GM21737 (cell line): ENCODE data around the gene GAS1.

Source experiments
- ATAC-seq: cut with Tn5 transposase; IDR thresholded peaks from one replicate; pipeline ENCODE4 v1.9.1; 2021; ENCODE audit warnings: mild to moderate bottlenecking, moderate library complexity; ENCODE audit not compliant: unreplicated experiment

GAS1 gene, protein sequence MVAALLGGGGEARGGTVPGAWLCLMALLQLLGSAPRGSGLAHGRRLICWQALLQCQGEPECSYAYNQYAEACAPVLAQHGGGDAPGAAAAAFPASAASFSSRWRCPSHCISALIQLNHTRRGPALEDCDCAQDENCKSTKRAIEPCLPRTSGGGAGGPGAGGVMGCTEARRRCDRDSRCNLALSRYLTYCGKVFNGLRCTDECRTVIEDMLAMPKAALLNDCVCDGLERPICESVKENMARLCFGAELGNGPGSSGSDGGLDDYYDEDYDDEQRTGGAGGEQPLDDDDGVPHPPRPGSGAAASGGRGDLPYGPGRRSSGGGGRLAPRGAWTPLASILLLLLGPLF

DNA sequence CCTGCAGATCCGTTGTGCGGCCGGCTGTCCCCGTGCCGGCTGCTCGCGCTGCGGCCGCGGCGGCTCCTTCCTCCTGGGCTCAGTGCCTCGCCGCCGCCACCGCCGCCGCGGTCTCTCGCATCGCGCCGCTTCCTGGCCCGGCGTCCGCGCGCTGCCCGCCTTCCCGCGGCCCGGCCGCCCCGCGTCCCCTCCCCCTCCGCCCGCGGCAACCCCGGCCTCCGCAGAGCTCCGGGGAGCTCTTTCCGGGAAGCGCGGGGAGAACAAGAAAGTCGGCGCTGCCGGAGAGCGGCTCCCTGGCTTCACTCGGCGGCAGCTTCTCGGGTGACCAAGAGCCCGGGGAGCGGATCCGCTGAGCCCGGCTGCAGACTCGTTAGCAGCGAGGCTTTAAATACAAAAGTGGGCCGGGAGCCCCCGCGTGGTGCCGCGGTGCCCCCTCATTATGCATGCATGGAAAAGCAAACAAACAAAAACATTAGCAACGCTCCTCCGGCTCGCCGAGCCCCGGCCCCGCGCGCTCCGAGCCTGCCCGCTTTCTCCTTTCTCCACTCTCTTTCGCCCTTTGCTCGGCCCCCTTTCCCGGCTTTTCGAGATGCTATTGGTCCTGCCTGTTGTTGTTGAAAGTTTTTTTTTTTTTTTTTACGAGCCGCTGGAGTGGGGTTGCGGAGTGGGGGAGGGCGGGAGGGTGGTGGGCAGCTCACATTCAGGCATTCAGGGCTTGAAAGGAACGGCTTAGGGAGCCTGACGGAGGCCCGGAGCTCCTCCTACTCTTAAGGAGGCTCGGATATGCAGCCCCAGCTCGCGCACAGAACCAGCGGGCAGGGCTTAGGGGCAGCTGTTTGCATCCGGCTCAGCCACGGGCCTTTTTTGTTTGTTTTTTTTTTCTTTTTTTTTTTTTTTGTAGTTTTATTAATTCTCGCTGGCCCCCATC lies at the start of gene GAS1:
GAS1 (minus strand) TSS at position 361 of the 928 bp plus-strand sequence. CDS start 727 bp downstream, outside the sequence.
- peak; percentile 41 for ATAC-seq

DNA sequence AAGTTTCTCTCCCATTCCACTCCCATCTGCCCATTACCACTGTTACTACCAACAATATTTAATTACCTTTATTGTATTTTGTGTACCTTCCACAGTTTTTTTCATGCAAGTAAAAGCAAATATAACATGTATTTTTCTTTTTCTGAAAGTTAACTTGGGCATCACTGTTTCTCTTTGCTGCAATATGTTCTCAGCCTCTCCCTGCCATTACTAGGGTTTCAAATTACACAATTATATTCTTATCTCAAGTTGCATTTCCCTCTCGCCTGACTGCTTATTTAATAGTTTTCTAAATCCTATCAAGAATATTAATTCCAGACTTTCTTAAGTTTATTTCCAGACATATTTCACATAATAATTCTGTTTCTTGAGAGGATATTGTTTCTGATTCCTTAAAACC lies 46.9 kb upstream of the GAS1 start:
- ATAC-seq: no peak

DNA sequence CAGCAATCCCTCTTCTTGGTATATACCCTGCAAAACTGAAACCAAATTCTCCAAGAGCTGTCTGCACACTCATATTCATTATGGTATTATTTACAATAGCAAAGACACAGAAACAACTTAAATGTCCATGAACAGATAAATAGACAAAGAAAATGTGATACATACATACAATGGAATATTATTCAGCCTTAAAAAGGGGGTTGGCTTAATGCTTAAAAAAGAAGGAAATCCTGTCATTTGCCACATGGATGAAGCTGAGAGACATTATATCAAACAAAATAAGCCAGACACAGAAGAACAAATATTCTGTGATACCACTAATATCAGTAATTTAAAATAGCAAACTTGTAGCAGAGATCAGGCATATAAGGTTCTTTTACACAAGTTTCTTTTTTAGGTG lies 46.5 kb upstream of the GAS1 start:
- ATAC-seq: no peak

DNA sequence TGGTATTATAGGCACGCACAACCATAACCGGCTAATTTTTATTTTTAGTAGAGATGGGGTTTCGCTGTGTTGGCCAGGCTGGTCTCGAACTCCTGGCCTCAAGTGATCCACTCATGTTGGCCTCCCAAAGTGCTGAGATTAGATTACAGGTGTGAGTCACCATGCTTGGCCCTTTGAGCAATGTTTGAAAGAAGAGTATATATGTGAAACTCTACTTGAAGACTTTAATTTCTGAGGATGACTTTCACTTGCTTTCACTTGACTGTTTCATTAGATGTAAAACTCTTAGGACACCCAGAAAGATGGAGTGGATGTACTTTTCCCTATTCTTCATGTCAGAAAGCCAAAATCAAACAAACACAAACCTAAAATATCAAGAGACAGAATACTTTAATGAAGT lies 43.8 kb upstream of the GAS1 start:
- ATAC-seq: no peak

DNA sequence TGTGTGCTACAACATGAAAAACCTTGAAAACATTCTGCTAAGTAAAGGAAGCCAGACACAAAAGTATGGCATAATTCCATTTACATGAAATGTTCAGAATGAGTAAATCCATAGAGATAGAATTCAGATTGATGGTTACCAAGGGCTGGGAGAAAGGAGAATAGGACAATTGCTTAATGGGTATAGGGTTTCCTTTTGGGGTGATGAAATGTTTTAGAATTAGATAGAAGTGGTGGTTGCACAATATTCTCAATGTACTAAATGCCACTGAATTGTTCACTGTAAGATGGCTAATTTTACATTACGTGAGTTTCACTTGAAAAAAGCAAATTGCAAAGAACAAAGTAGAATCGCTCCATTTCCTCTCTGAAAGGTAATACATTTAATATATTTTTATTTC lies 43.0 kb upstream of the GAS1 start:
- ATAC-seq: no peak

DNA sequence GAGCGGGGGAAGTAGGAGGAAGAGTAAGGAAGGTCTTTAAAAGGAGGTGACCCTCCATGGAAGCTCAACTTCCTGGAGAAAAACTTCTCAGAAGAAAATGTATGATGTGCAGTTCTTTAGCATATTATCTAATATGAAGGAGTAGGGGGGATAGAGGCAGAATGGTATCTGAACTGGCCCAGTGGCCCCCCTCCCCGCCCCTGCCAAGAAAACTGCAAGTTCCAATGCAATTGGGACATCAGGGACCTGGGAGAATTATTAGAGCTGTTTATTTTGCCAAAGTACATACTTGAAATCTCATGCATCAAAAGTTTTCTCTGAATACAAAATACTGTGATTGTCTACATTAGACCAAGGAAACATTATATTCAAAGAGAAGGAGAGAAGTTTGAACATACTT lies 40.6 kb upstream of the GAS1 start:
- no peak for ATAC-seq

DNA sequence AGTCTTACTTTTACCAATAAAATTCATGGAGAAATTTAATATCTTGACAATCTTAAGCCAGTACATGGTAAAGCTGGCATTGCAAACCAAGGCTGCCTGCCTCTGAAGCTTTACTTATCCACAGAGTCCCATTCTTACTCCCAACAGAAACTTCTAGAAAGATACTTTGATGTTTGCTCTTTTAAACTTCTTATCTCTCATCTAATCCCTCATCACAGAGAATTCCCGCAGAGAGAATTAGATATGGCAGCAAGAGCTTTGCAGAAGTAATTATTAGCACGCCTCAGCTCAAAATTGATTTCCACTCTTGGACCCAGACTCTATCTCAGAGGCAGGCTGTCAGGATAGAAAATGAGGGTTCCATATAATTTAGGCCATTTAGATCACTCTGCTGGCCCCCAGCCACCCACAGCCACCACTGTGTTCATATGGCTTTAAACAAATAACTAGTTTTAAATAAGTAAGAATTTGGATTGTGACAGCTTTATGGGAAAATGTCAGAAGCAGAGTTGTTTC lies 37.9 kb upstream of the GAS1 start:
- no peak for ATAC-seq

DNA sequence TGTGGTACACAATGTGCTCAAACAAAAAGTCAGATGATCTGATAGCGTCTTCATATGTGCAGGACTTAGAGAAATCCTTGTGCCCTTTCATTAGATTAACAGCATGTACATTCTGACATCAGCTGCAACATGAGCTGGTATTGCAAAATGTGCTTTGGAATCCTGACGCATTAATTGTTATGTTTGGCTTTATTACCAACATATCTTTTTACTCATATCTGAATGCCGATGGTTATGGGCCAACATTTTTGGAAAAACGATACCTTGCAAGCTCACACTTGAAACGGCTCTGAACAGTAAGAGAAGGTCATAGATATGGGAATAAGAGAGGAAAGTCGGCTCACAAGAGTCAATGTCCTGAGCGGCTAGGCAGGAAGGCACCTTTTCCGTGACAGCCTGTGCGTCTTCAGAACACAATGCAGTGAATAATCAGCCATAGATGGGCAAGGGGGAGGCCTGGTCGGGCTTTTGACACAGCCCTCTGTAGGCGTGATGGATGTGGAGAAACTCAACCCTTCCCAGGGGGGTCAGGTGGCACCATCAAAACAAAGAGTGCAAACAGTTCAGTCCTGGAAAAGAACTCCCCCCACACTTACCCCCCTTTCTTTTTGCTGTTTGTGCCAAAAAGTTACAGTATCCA lies 36.4 kb upstream of the GAS1 start:
- no peak for ATAC-seq

DNA sequence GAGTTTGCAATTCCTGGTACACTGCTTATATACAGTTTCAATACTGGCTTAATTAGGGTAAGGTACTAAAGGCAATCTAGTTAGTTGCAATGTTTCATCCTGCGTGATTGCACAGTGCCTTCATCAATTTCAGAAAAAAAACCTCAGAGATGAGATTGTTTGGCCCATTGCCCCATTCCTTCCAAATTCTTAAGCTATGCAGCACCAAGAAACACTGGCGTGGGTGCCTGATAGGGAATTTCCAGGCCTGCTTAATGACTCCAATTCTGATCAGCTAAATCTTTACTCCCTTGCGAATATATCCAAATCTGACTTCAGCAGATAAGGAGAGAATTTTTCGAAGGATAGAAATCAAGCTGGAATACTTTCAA lies 35.9 kb upstream of the GAS1 start:
- no peak for ATAC-seq

DNA sequence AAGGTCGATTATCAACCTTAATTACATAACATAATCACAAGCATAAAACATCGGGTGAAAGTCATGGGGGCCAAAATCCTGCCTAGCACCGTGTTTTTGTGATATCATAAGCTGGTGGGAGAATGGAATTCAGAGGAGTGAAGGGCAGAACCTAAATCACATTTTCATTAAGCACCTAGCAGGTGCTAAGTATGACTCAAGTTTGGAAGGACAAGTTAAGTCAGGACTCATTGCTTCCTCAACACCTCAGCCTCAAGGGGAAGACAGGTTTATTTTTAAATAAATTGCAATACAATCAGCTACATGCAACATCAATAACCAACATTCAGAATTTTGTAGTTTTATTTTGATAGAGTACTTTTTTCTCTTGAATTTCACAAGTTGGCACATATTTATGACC lies 33.5 kb upstream of the GAS1 start:
- ATAC-seq: no peak

DNA sequence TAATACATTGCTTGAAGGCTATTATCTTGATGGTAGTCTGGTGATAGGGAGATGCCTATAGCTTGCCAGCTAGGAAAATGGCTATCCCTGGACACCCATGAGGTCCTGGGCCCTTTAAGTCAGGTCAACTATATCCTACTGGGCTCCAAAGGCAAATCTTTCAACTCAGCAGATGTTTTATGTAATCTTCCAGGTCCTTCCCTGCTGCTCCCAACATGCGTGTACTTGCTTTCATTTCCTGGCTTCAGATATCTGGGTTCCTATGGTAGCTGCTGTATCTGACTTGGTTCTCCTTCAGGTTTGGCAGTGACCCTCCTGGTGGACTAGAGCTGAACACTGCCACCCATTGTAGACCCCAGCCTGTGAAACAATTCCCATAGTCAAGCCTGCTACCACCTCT lies 32.4 kb upstream of the GAS1 start:
- ATAC-seq: no peak

DNA sequence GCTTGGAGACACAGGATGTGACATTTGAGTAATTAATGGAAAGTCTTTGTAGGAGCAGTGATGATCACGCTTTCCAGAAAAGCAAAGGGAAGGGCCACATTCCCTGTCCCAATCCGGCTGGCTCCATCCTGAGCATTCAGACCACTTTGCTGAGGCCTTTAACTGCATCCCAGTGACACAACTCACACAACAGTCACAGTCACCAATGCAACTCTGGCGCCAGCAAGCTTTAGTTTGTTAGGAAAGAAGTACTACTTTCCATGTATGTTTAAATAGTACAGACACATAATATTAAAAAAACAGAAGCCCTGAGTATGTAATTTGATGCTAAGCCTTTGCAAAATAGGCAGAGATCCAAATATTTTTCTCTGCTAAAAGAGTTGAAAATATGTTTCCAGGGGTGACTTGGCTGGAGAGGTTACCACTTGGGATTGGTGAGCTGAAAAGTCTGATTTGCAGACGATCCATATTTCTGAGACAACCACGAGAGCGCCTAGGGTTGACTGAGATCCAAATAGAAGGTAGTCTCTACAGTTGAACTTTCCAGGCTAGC lies 31.7 kb upstream of the GAS1 start:
- no peak for ATAC-seq

DNA sequence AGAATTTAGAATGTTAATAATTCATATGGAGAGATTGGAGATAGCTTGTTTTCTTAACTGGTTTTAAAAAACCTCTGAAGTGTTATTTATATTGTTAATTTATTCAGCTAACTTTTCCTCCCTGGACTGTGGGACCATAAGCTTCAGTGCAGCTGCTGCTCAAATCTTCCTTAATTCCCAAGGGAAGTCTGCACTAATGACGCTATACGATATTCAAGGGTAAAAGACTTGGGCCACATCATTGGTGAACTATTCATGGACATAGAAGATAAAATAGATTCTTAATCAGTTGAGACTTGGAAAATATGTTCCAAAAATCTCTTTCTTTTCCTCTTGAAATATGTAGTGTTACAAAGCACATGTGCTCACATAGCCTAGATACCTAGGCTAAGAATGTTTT lies 31.1 kb upstream of the GAS1 start:
- ATAC-seq: no peak

DNA sequence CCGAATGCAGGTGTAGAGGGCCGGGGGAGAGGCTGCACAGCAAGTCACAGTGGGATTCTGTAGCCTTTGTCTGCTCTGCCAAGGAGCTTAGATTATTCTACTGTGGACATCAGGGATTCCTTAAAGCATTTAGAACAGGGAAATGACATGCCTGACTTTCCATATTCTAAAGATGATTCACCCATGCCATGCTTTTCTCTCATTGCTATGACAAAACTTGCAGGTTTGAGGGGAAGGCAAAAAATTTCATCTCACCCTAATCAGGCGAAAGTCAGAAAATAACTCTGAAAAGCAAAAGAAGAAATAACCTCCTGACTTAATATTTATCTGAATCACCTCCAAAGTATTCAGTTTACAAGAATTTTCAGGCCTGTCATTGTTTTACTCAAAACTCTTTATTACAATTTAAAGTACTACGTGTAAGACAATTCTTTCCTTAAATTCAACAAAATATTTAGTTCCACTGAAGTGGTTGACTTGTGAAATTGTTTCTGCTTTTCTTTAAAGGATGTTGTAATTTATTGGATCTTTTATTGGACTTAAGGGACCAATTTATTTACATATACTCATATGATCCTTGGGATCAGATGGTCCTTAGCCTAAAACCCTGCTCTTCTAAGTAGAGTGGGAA lies 30.0 kb upstream of the GAS1 start:
- no peak for ATAC-seq

DNA sequence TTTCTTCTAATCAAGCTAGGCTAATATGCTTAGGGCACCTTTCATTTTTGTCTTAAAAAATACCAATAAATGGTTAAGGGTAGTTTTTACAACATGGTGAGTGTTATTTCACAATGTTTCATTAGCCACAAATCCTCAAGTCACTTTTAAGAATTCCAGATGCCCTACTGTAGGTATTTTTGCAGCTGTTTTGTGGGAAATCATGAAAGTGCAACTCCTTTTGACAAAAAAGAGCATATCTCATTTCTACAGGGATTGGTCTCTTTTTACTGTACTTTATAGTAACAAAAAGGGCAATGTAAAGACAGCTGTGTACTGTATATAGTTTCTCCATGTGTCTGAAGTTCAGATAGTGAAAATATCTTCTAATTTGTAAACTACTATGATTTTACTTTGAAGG lies 28.3 kb upstream of the GAS1 start:
- ATAC-seq: no peak

DNA sequence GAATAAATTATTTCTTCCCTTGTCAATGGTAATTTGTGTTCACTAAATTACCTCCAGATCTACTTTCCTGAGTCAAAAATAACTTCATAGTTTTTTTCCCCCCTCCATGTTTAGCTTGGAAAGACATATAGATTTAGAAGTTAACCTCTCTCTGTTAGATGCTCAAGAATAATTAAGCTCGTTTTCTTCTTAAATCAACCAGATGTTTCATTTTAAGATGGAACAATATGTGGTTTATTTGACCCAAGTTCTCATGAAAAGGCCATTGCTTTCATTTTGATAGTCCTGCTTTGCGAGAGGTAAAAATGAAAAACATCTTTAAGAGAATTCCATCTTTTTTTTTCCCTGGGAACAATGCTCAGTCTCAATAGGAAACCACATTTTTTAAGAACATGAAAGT lies 27.7 kb upstream of the GAS1 start:
- no peak for ATAC-seq

DNA sequence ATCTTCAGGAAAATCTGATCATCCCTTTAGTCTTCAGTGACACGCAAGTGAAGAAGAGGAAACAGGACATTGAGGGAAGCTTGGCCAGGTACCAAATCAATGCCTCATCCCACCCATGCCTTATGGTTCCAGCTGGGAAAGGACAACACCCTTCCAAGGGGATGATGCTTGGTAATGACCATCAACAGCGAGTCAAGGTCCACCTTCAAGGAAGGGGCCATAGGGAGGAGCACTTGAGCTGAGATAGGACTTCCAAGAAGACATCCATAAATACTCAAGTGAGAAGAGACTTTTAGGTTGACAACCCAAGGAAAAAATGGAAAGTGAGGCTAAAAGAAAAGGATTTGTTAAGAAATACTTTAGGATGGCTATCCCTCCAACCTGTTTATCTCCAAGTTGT lies 27.1 kb upstream of the GAS1 start:
- ATAC-seq: no peak

DNA sequence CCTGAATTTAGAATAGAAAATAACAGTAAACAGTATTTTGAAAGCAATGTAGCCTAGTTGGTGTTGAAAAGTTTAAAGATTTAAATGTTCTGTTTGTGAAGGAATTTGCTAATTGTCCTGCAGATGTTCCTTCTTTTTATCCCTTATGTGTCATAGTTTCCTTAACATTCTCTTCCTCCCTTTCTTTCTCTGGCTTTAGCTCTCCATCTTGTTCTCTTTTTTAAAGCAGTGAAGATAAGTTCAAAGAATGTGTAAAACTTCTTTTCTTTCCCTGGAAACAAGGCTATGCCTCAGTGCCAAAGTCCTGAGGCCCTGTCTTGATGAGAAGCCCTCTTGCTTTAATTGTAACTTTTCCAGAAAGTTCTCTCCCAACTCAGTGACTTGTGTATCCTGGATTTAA lies 24.4 kb upstream of the GAS1 start:
- no peak for ATAC-seq

DNA sequence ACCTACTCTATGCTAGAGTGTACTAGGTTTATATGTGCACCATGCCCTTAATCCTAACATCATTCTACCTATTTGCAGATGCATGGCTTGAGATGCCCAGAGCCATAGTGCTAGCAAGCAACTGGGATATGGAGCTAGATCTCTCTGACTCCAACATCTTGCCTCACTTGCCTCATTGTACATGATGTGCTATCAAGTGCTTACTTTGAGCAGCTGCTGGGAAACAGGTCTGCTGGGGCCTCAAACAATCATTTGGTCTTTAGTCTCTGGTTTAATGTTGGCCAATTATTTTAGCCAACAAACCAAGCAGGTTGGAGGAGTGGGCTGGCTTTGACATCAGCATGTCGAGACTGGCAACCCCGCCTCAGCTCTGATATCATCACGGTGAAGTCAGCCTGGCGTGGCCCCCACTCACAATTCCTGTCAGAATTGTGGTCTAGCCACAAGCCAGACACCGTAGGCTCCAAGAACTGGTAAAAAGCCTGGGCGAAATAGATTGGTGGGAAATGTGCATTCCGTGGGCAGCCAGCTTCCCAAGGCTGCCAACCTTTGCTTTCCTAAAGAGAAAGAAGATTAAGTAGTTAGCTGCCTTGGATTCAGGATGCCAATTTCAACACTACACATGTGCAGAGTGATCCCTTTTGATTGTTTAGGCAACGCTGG lies 21.1 kb upstream of the GAS1 start:
- ATAC-seq: no peak

DNA sequence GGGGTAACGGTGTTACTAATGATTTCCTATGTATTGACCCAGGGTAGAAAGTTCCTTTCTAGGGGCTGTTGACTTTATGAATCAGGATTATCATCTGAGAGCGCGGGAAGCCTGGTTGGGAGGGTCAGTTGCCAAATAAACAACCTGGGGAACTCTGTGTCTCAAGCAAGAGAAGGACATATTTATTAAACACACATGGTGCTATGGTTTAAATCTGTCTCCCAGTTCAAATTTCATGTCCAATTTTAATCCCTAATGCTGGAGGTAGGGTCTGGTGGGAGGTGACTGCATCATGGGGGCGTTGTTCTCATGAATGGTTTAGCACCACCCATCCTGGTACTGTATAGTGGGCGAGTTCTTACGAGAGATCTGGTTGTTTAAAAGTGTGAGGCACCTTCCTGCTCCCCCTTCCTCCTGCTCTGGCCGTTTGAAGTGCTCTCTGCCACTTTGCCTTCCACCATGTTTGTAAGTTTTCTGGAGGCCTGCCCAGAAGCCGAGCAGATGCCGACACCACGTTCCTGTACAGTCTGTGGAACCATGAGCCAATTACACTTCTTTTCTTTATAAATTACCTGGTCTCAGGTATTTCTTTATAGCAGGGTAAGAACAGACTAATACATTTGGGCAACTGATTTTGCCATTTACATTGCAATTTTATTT lies 19.7 kb upstream of the GAS1 start:
- no peak for ATAC-seq
